NCI-H2107 (cell line): Measurements from ENCODE around the gene KDM4B.

Experiments used
- DNase-seq: peaks from one replicate; lab custom pipeline; 2025; lab: John Stamatoyannopoulos, UW

Gene KDM4B

GRCh38 chr19:5071579-5071978 lies 102.7 kb downstream of the KDM4B start:
- DNase-seq, result no peak

DNA sequence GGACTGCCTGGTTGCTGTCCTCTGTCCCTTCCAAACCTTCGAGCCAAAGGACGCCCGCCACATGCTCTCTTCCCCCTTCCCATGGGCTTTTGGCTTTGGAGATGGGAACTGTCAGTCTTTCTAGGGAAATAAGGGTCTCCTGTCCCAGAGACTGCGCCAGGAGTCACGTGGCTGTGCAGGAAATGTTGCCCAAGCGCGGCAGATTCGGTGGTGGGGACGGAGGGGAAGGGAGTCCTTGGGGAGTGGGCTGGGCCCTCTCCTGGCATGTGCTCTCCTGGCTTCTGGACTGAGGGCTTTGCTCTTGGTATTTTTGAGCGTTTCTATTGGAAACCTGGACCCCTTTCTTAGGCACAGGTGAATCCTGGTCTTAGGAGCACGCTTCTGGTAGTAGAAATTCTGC lies 103.2 kb downstream of the KDM4B start:
- no peak for DNase-seq

- no peak for DNase-seq
These were observed 104.4 kb downstream of the KDM4B start for GRCh38 chr19:5073153-5073844.

- no peak for DNase-seq
These were observed 105.5 kb downstream of the KDM4B start for GRCh38 chr19:5074407-5074806.

DNA sequence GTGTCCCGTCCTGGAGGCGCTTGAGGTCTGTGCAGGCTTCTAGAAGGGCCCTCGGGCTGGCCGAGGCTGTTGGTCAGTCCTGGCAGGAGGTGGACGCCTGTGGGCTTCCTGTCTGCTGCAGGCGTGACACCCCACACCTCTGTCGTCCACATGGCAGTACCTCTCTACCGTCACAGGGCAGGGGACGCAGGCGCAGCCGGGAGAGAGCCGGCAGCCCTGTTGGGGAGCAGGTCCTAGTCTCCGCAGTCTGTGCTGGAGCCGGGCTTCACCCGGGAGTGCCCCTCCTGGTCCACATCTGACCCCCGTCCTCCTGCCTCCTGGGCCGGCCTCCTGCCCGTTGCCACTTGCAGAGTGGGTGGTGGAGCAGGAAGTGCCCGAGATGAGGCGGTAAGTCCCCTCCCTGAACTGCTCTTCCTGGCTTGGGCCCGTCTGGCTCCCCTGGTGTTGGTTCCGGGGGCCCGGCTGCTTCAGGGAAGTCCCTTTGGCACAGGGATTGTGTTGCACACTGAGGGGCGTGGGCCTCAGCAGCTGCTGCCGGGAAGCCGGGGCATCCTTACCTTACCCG lies 106.0 kb downstream of the KDM4B start:
- DNase-seq, result no peak

DNA sequence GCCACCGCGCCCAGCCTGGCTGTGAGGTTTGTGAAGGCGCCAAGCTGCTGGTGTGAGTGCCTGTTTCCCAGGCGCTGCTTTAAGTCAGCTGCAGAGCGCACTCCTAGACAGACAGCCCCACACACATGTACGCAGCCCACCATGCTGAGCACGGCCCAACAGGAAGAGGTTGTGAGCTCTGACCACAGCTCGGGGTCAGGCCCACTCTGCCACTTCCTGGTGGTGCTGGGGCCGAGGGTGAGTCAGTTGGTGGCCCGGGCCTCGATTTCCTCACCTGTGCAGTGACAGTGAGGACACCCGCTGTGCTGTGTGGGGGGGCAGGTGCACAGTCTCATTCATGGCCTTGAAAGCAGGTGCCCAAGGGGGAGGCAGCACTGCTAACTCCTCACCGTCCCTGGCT lies 106.7 kb downstream of the KDM4B start:
- no peak for DNase-seq

DNA sequence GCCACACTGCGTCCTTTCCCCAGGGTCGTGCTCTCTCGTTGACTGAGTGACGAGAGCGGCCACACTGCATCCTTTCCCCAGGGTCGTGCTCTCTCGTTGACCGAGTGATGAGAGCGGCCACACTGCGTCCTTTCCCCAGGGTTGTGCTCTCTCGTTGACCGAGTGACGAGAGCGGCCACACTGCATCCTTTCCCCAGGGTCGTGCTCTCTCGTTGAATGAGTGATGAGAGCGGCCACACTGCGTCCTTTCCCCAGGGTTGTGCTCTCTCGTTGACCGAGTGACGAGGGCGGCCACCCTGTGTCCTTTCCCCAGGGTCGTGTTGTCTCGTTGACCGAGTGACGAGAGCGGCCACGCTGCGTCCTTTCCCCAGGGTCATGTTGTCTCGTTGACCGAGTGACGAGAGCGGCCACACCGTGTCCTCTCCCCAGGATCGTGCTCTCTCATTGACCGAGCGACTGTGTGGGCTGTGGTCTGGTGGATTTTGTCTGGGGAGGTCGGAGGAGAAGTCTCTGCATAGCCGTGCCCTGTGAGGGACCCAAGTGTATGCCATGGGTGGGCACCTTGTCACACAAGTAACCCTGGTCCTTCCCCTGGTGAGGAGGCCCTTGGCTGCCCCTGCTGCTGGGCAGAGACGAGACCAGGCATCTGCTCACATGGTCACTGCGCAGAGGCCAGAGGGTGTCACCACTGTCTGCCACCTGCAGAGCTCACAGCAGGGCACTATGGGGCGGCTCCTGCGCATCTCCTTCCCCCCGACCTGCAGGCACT lies 107.7 kb downstream of the KDM4B start:
- DNase-seq, result no peak

DNA sequence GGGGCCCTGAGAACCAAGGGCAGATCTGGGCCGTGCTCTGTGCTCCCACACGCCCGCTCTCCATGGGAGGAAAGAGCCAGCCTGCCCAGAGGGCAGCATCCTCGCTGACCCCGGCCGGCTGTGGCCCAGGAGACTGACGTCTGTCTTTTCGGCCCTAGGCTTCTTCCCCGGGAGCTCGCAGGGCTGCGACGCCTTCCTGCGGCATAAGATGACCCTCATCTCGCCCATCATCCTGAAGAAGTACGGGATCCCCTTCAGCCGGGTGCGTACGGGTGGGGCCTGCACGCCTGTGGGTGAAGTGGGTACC lies 108.2 kb downstream of the KDM4B start:
- DNase-seq, result no peak

- no peak for DNase-seq
These were observed 109.3 kb downstream of the KDM4B start for GRCh38 chr19:5078182-5078581.

GRCh38 chr19:5078666-5079065 lies 109.8 kb downstream of the KDM4B start:
- no peak for DNase-seq

- no peak for DNase-seq
These were observed 110.3 kb downstream of the KDM4B start for GRCh38 chr19:5079071-5079774.

DNA sequence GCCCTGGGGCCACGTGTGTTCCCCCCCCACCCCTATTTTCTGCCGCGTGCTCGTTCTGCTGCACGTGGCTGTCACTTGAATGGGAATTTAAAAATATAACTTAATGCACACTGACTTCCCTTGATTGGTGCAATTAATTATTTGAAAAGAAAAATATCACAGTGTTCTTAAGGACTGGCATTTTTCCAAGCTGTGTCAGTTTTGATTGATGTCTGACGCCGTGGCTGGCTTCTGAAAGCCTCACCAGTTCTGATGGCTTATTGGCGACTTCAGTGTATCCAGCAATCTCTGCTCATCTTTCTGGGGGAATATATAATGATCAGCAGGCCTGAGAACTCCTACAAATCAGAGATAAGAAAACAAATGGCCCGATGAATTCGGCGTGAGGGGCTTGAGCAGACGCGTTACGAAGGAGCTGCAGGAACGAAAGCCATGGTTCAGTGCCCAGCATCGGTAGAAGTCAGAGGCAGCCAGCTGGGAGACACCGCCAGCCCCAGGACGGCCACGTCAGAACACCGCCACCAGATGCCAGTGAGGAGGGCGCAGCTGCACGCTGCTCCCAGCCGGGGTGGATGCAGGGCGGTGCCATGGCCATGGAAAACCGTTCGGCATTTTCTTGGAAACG lies 111.2 kb downstream of the KDM4B start:
- no peak for DNase-seq

DNA sequence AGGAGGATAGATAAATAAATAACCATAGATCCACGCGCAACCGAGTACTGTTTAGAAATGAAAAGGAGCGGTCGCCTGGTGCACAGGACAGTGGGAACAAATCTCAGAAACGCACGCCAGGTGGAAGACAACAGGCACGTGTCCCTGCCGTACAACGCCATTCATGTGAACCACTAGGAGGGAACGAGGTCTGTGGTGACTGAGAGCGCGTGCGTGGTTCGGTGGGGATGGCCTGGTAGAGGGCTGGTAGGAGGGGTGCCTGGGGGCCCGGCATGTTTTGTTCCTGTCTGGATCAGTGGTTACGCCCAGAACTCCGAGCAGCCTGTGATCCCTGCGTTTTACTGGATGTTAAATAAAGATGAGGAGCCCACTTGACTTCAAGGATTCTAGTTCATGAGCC lies 111.9 kb downstream of the KDM4B start:
- no peak for DNase-seq

DNA sequence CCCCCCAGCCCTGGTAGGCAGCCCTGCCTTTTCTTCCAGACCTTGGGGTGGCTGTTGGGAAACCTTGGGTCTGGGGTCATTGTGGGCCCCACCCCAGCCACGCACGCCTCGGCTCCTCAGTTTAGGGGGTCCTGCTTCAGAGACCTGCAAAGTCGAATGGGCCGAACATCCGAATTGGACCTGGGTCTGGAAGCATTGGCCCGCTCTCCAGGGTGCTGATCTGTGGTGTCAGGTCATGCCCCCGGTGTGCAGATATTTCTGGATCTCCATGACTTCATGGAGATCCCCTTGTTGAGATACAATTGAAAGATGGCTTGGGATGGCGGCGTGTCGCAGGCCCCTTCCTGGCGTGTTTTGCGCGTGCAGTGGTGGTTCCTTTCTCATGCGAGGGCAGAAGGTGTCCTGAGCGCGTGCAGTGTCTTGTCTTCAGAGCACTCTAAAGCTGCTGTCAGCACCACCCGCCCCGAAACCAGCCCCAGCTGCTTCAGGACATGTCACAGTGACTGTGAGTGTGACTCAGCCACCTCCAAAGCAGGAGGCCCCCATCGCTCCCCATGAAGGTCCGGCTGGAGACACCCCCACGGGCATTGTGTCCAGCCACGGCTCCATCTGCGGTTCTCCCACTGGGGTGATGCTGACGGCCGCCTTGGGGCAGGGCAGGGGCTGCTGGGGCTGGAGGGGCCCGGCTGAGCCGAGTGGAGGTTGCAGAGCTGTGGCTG lies 112.7 kb downstream of the KDM4B start:
- DNase-seq, result no peak

- DNase-seq, result no peak
These were observed 114.6 kb downstream of the KDM4B start for GRCh38 chr19:5083547-5083965.

- no peak for DNase-seq
These were observed 116.7 kb downstream of the KDM4B start for GRCh38 chr19:5085566-5085965.

DNA sequence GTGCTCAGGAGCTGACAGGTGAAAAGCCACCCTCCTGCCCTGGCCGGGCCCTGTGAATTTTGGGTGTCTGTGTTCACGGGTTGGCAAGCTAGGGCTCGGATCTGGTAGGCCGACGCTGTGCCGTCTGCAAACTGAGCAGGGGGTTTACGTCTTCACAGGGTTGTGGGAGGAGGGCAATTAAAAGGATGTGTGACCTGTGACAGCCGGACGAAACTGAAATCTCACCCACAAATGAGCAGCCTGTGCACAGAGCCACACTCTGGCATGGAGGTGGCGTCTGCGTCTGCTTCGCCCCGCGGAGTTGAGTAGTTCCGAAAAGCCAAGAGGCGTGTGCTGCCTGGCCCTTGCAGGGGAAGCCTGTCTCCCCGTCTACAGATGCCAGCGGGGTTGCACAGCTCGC lies 117.3 kb downstream of the KDM4B start:
- no peak for DNase-seq

GRCh38 chr19:5086725-5087439 lies 118.0 kb downstream of the KDM4B start:
- DNase-seq, result peak; percentile 85

DNA sequence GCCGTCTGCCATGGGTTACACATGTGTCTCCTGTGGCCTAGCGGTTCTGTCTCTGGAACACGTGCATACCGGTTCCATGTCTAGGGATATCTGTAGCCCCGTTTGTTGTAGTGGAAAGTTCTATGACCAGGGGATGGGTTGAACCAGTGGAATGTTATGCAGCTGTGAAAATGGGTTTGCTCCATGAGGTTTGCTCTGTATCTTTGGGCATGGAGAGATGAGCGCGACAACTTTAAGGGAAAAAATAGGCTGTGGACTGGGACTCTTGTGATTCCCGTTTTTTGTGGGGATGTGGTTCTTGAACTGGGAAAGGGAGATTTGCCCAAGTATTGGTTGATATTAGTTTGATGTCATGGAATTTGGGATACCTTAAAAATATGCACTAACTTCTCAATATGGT lies 120.4 kb downstream of the KDM4B start:
- no peak for DNase-seq

GRCh38 chr19:5090465-5091017 lies 121.6 kb downstream of the KDM4B start:
- DNase-seq, result no peak
